GM12872 (cell line): Measurements from ENCODE around the gene FAM228B.

Experiments used
- TF ChIP-seq, protein P1 (sequence below): IDR thresholded peaks from 3 replicates; pipeline ENCODE4 v1.5.1; 2011; ENCODE audit warnings: low read depth, mild to moderate bottlenecking, low read length, moderate library complexity; ENCODE audit not compliant: insufficient read depth

FAM228B gene

DNA sequence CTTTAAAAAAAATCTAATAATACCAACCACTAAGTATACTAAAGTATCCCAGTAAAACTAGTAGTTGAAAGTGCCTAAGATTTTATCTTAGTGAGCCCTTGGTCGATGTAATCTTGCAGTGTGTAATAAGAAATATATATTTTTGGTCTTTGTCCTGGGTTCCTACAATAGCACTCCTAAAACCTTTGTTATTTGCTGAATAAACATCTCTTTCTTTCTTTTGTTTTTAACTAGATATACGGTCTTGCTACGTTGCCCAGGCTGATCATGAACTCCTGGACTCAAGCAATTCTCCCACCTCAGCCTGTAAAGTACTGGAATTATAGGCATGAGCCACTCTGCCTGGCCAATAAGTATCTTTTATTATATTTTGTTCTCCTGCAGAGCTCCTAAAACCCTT is 36.2 kb upstream of the FAM228B start:
- TF ChIP-seq, protein P1, sequence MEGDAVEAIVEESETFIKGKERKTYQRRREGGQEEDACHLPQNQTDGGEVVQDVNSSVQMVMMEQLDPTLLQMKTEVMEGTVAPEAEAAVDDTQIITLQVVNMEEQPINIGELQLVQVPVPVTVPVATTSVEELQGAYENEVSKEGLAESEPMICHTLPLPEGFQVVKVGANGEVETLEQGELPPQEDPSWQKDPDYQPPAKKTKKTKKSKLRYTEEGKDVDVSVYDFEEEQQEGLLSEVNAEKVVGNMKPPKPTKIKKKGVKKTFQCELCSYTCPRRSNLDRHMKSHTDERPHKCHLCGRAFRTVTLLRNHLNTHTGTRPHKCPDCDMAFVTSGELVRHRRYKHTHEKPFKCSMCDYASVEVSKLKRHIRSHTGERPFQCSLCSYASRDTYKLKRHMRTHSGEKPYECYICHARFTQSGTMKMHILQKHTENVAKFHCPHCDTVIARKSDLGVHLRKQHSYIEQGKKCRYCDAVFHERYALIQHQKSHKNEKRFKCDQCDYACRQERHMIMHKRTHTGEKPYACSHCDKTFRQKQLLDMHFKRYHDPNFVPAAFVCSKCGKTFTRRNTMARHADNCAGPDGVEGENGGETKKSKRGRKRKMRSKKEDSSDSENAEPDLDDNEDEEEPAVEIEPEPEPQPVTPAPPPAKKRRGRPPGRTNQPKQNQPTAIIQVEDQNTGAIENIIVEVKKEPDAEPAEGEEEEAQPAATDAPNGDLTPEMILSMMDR = no peak

DNA sequence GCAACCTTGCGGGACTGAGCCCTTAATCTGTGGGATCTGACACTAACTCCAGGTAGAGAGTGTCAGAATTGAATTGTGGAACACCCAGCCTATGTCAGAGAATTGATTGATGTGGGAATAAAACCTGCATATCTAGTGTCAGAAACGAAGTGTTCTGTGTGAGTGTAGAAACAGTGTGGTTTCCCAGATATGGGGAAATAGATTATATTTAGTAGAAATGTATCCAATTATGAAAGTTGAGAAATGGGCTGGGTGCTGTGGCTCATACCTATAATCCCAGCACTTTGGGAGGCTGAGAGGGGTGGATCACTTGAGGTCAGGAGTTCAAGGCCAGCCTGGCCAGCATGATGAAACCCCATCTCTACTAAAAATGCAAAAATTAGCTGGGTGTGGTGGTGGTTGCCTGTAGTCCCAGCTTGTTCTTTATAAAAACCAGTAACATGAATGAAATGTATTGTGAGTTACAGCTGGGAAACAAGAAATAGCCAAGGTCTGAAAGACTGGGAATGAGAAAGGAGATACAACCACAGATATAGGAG is 34.4 kb upstream of the FAM228B start:
- TF ChIP-seq, protein P1 = no peak

DNA sequence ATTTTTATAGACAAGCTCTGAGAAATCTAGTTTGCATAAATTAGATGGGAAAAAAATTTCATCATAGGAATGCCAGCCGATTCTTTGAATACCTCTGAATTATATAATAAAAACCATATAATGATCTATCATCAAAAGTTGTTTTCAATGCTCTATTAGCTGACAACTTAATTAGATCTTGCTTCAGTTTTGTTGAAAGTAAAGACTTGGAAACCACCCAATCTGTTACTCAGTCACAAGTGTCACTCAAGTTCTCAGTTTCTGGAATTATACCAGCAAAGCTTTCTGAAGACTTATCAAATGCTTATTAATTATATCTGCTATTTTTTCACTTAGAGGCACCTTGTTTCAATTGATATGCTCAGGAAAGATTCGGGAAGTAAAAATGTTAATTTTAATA is 21.3 kb upstream of the FAM228B start:
- TF ChIP-seq, protein P1 = no peak

DNA sequence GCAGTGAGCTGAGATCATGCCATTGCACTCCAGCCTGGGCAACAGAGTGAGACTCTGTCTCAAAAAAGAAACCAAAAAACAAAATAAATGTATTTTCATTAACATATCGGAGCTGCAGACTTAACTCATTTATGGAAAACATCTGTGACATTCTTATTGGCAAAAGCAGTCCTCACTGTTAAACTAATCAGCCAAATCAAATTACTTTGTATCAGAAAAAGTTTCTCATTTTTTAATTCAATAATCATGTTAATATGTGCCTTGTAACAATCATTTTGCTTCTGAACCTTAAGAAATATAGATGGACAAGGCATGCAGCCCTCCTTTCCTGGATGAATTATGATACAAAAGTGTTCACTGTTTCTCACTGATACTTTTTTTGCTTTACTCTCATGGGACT is 20.6 kb upstream of the FAM228B start:
- TF ChIP-seq, protein P1 = no peak

DNA sequence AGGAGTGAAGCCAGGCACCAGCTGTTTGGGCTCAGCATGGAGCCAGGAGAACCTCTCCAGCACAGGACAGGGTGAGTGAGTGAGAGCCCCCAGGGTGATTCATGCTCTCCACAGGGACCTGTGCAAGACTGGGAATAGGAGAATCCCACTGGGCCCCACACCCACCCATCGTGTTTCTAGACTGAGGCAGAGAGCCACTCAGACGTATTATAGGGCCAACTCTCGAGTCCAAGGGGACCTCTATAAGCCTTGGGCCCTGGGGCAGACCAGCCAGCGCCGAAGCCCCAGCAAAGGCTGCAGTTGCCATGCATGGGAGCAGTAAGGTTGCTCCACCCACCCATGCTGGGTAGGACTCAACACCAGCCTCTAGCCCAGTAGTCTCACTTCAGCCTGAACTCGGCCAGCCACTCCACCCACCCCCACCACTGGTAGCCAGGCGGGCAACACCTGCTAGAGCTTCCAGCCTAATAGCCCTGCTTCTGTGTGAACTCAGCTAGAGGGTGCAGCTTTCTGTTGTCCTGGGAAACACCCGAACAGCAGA is 19.1 kb upstream of the FAM228B start:
- TF ChIP-seq, protein P1 = no peak

DNA sequence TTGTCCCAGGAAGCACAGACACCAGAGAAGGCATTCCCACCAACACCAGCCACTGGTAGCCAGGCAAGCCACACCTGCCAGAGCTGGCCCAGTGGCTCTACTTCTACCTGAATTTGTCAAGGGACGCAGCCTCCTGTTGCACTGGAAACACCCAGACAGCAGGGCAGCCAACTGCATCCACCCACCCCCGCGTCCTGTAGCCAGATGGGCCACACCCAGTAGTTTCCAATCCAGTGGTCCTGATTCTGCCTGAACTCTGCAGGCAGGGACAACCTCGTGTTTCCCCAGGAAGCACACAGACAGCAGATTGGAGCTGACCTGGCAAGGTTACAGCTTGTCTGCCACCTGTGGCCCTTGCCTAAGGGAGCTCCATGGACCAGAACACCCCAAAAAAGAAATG is 18.4 kb upstream of the FAM228B start:
- TF ChIP-seq, protein P1 = no peak

DNA sequence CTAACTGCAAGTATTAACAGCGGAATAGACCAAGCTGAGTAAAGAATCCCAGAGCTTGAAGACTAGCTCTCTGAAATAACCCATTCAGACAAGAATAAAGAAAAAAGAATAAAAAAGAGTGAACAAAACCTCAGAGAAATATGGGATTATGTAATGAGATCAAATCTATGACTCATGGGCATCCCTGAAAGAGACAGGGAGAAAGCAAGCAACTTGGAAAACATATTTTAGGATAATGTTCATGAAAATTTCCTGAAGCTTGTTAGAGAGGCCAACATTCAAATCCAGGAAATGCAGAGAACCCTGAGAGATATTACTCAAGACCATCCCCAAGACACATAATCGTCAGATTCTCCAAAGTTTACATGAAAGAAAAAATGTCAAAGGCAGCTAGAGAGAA is 17.5 kb upstream of the FAM228B start:
- TF ChIP-seq, protein P1 = no peak
